ENCODE measurements around the gene FMNL3. TPM values are rescaled to one million over a fixed set of nuclear protein-coding genes. Genes with fewer than 3 reads are reported as not detected.

Gene FMNL3
- total and polyA plus RNA-seq, 2 of the 13 experiments (the other 11 are each of a cell fraction or from before 2014, with no cell fraction given) = 0.44 to 1.1 TPM

DNA sequence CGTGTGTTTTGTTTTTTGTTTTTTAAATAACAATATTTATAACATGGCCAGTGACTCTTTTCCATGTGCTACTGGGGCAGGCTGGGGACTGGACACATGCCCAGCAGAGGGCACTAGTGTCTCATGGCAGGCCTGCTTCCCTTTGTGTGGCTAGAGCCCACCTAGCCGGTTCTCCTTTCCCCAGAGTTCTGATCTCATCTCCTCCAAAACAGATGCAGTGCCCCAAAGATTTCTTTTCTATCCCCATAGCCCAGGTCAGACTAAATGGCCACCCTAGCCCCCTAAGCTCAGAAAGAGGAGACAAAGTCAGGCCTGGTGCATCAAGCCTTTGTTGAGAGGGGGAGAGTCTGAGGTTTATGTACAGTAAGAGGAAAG is 62.6 kb downstream of the FMNL3 start (continued):
- TF ChIP-seq, protein P1, sequence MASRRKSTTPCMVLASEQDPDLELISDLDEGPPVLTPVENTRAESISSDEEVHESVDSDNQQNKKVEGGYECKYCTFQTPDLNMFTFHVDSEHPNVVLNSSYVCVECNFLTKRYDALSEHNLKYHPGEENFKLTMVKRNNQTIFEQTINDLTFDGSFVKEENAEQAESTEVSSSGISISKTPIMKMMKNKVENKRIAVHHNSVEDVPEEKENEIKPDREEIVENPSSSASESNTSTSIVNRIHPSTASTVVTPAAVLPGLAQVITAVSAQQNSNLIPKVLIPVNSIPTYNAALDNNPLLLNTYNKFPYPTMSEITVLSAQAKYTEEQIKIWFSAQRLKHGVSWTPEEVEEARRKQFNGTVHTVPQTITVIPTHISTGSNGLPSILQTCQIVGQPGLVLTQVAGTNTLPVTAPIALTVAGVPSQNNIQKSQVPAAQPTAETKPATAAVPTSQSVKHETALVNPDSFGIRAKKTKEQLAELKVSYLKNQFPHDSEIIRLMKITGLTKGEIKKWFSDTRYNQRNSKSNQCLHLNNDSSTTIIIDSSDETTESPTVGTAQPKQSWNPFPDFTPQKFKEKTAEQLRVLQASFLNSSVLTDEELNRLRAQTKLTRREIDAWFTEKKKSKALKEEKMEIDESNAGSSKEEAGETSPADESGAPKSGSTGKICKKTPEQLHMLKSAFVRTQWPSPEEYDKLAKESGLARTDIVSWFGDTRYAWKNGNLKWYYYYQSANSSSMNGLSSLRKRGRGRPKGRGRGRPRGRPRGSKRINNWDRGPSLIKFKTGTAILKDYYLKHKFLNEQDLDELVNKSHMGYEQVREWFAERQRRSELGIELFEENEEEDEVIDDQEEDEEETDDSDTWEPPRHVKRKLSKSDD (CRISPR knock-in tag; IDR thresholded peaks at IDR 0.05; ENCODE audit: low read depth) = no peak
- TF ChIP-seq ZNF333 (CRISPR knock-in tag; IDR thresholded peaks at IDR 0.05; ENCODE audit: borderline replicate concordance) (no peak), ZNF501 (CRISPR knock-in tag; IDR thresholded peaks at IDR 0.05) (0 out of 2 replicates have a peak, but pooled peaks have one; percentile 39), SALL1 (CRISPR knock-in tag; IDR thresholded peaks at IDR 0.05) (0 out of 2 replicates have a peak, but pooled peaks have one; percentile 25), ETV6 (CRISPR knock-in tag; conservative IDR thresholded peaks at IDR 0.05) (no peak), IRF2 (CRISPR knock-in tag; IDR thresholded peaks at IDR 0.05) (no peak), SRSF4 (IDR thresholded peaks at IDR 0.05; ENCODE audit: low read depth, low read length, poor library complexity, severe bottlenecking) (no peak), ZFX (CRISPR knock-in tag; IDR thresholded peaks at IDR 0.05; ENCODE audit: low read depth) (0 out of 2 replicates have a peak, but pooled peaks have one; percentile 22), MIER2 (CRISPR knock-in tag; IDR thresholded peaks at IDR 0.05) (no peak), GTF2F1 (IDR thresholded peaks at IDR 0.05; ENCODE audit: low read length) (no peak)
- TF ChIP-seq, protein P2, sequence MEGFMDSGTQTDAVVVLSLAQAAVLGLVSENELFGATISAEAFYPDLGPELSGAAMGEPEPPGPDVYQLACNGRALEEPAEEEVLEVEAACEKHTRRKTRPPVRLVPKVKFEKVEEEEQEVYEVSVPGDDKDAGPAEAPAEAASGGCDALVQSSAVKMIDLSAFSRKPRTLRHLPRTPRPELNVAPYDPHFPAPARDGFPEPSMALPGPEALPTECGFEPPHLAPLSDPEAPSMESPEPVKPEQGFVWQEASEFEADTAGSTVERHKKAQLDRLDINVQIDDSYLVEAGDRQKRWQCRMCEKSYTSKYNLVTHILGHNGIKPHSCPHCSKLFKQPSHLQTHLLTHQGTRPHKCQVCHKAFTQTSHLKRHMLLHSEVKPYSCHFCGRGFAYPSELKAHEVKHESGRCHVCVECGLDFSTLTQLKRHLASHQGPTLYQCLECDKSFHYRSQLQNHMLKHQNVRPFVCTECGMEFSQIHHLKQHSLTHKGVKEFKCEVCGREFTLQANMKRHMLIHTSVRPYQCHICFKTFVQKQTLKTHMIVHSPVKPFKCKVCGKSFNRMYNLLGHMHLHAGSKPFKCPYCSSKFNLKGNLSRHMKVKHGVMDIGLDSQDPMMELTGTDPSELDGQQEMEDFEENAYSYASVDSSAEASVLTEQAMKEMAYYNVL (CRISPR knock-in tag; IDR thresholded peaks at IDR 0.05; ENCODE audit: borderline replicate concordance) = no peak
- TF ChIP-seq, protein P3, sequence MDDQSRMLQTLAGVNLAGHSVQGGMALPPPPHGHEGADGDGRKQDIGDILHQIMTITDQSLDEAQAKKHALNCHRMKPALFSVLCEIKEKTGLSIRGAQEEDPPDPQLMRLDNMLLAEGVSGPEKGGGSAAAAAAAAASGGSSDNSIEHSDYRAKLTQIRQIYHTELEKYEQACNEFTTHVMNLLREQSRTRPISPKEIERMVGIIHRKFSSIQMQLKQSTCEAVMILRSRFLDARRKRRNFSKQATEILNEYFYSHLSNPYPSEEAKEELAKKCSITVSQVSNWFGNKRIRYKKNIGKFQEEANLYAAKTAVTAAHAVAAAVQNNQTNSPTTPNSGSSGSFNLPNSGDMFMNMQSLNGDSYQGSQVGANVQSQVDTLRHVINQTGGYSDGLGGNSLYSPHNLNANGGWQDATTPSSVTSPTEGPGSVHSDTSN (CRISPR knock-in tag; IDR thresholded peaks at IDR 0.05; ENCODE audit: borderline replicate concordance) = no peak
- TF ChIP-seq, protein P4, sequence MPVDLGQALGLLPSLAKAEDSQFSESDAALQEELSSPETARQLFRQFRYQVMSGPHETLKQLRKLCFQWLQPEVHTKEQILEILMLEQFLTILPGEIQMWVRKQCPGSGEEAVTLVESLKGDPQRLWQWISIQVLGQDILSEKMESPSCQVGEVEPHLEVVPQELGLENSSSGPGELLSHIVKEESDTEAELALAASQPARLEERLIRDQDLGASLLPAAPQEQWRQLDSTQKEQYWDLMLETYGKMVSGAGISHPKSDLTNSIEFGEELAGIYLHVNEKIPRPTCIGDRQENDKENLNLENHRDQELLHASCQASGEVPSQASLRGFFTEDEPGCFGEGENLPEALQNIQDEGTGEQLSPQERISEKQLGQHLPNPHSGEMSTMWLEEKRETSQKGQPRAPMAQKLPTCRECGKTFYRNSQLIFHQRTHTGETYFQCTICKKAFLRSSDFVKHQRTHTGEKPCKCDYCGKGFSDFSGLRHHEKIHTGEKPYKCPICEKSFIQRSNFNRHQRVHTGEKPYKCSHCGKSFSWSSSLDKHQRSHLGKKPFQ (CRISPR knock-in tag; IDR thresholded peaks at IDR 0.05; ENCODE audit: insufficient replicate concordance) = no peak
- TF ChIP-seq, protein P5, sequence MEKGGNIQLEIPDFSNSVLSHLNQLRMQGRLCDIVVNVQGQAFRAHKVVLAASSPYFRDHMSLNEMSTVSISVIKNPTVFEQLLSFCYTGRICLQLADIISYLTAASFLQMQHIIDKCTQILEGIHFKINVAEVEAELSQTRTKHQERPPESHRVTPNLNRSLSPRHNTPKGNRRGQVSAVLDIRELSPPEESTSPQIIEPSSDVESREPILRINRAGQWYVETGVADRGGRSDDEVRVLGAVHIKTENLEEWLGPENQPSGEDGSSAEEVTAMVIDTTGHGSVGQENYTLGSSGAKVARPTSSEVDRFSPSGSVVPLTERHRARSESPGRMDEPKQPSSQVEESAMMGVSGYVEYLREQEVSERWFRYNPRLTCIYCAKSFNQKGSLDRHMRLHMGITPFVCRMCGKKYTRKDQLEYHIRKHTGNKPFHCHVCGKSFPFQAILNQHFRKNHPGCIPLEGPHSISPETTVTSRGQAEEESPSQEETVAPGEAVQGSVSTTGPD (CRISPR knock-in tag; IDR thresholded peaks at IDR 0.05) = no peak
- TF ChIP-seq, protein P6, sequence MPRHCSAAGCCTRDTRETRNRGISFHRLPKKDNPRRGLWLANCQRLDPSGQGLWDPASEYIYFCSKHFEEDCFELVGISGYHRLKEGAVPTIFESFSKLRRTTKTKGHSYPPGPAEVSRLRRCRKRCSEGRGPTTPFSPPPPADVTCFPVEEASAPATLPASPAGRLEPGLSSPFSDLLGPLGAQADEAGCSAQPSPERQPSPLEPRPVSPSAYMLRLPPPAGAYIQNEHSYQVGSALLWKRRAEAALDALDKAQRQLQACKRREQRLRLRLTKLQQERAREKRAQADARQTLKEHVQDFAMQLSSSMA (CRISPR knock-in tag; IDR thresholded peaks at IDR 0.05) = no peak
- TF ChIP-seq, protein P7, sequence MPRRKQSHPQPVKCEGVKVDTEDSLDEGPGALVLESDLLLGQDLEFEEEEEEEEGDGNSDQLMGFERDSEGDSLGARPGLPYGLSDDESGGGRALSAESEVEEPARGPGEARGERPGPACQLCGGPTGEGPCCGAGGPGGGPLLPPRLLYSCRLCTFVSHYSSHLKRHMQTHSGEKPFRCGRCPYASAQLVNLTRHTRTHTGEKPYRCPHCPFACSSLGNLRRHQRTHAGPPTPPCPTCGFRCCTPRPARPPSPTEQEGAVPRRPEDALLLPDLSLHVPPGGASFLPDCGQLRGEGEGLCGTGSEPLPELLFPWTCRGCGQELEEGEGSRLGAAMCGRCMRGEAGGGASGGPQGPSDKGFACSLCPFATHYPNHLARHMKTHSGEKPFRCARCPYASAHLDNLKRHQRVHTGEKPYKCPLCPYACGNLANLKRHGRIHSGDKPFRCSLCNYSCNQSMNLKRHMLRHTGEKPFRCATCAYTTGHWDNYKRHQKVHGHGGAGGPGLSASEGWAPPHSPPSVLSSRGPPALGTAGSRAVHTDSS (CRISPR knock-in tag; conservative IDR thresholded peaks at IDR 0.05) = no peak
